ENCODE results near the gene LRRC51.
"Not testable (repeated sequence)": the region's sequence is repeated elsewhere in the genome, so short reads cannot be mapped to it uniquely, and the experiment has no call there.

LRRC51 gene

GRCh38 chr11:72139500-72139899 lies 58.9 kb downstream of the LRRC51 start:
- TF ChIP-seq, protein P1, sequence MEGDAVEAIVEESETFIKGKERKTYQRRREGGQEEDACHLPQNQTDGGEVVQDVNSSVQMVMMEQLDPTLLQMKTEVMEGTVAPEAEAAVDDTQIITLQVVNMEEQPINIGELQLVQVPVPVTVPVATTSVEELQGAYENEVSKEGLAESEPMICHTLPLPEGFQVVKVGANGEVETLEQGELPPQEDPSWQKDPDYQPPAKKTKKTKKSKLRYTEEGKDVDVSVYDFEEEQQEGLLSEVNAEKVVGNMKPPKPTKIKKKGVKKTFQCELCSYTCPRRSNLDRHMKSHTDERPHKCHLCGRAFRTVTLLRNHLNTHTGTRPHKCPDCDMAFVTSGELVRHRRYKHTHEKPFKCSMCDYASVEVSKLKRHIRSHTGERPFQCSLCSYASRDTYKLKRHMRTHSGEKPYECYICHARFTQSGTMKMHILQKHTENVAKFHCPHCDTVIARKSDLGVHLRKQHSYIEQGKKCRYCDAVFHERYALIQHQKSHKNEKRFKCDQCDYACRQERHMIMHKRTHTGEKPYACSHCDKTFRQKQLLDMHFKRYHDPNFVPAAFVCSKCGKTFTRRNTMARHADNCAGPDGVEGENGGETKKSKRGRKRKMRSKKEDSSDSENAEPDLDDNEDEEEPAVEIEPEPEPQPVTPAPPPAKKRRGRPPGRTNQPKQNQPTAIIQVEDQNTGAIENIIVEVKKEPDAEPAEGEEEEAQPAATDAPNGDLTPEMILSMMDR (IDR thresholded peaks at IDR 0.05; ENCODE audit: low read depth, low read length, missing control alignments) = no peak
- H3K4me3 ChIP-seq (ENCODE audit: low read depth, low read length) = no peak overlapping the region
- in situ Hi-C loops (cut with HindIII; ENCODE audit: low sequenced_read_pairs) = no loop called here
- DNase-seq (ENCODE audit: low read depth) = no peak

DNA sequence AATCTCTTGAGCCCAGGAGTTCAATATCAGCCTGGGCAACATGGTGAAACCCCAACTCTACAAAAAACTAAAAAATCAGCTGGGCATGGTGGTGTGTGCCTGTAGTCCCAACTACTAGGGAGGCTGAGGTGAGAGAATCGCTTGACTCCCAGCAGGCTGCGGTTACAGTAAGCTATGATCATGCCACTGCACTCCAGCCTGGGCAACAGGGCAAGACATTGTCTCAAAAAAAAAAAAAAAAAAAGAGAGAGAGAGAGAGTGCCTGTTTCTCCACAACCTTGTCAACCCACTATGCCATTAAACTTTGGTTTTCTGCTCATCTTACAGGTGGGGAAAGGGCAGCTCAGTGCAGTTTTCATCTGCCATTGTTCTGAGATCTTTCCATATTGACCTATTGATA lies 60.0 kb downstream of the LRRC51 start:
- in situ Hi-C loops (cut with HindIII; ENCODE audit: low sequenced_read_pairs) = no loop called here
- TF ChIP-seq, protein P1 (IDR thresholded peaks at IDR 0.05; ENCODE audit: low read depth, low read length, missing control alignments) = no peak
- DNase-seq (ENCODE audit: low read depth) = no peak
- H3K4me3 ChIP-seq (ENCODE audit: low read depth, low read length) = no peak overlapping the region

- in situ Hi-C loops (cut with HindIII; ENCODE audit: low sequenced_read_pairs) = no loop called here
- DNase-seq (ENCODE audit: low read depth) = peak; percentile 86
- no peak overlapping the region for H3K4me3 ChIP-seq (ENCODE audit: low read depth, low read length)
These were observed 60.4 kb downstream of the LRRC51 start for GRCh38 chr11:72141066-72141465.

DNA sequence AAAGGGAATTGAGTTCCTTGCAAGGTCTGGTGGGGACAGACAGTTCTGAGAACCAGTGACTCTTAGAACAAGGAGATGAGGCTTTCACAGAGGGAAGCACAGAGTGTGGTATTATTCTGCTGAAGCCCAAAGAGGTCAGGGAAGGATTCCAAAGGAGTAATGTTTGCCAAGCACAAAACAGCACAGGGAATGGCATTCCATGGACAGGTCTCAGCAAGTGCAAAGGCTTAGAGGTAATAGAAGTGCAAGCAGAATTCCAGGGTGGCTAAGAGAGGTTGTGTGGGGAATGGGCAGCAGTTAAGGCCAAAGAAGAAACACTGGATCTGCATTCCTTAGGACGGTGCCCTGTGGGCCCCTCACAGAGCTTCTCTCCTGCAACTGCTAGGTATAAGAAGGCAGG lies 61.4 kb downstream of the LRRC51 start:
- in situ Hi-C loops (cut with HindIII; ENCODE audit: low sequenced_read_pairs); H3K4me3 ChIP-seq (ENCODE audit: low read depth, low read length): not testable (repeated sequence)
- DNase-seq (ENCODE audit: low read depth) = peak; percentile 13

More at GRCh38 chr11:72141066-72141465, 60.4 kb downstream of the LRRC51 start:
- TF ChIP-seq, protein P1 (IDR thresholded peaks at IDR 0.05; ENCODE audit: low read depth, low read length, missing control alignments) = no peak

GRCh38 chr11:72142543-72142942 lies 61.9 kb downstream of the LRRC51 start:
- H3K4me3 ChIP-seq (ENCODE audit: low read depth, low read length); DNase-seq (ENCODE audit: low read depth); in situ Hi-C loops (cut with HindIII; ENCODE audit: low sequenced_read_pairs): not testable (repeated sequence)

DNA sequence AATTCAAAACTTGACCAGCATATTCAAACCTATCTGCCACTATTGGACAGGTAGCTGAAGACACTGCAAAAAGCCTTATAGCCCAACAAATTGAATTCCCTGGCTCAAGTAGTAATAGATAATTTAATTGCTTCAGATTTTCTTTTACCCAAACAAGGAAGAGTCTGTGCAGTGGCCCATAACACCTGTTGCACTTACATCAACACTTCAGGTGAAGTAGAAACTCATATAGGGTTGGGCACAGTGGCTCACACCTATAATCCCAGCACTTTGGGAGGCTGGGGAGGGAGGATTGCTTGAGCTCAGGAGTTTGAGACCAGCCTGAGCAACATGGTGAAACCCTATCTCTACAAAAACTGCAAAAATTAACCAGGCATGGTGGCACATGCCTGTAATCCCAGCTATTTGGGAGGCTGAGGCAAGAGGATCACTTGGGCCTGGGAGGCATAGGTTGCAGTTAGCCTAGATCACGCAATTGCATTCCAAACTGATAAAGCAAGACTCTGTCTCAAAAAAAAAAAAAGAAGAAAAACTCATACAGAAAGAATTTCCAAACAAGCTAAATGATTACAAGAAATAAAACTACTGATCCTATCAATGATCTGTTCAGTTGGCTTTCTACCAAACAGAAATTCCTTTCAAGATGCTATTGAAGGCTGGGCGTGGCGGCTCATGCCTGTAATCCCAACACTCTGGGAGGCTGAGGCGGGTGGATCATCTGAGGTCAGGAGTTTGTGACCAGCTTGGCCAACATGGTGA lies 64.3 kb downstream of the LRRC51 start:
- TF ChIP-seq, protein P1 (IDR thresholded peaks at IDR 0.05; ENCODE audit: low read depth, low read length, missing control alignments) = no peak
- no peak for DNase-seq (ENCODE audit: low read depth)
- H3K4me3 ChIP-seq (ENCODE audit: low read depth, low read length) = no peak overlapping the region
- in situ Hi-C loops (cut with HindIII; ENCODE audit: low sequenced_read_pairs) = no loop called here

All from astrocyte of the cerebellum (primary cell).